ENCODE results near the gene CNN2.

DNA sequence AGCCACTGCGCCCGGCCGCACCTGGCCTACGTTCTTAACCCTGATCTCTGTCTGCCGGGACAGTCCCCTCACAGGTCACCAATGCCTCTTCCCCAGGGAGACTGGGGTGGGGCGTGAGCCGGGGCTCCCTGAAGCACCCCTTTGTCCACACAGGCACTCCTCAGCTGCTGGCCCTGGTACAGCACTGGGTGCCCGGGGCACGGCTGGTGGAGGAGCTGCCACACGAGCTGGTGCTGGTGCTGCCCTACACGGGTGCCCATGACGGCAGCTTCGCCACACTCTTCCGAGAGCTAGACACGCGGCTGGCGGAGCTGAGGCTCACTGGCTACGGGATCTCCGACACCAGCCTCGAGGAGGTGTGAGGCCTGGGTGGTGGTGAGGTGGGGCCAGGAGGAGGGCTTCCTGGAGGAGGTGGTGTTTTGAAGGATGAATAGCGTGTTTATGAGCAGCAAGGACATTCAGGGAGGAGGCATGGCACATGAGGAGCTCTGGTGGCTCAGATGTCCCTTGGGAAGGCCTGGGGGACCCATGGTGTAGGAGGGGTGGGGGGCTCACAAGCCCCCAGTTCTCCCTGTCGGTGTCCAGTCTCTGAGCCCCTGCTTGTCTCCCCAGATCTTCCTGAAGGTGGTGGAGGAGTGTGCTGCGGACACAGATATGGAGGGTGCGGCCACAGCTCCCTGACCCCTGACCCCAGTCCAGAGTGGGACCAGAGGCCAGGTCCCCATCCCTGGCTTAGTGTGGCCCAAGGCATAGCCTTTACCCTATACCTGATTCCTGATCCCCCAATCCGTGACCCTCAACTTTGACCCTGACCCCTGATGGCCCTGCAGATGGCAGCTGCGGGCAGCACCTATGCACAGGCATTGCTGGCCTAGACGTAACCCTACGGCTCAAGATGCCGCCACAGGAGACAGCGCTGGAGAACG, 27.0 kb downstream of the CNN2 start:
- TF ChIP-seq, protein P1, sequence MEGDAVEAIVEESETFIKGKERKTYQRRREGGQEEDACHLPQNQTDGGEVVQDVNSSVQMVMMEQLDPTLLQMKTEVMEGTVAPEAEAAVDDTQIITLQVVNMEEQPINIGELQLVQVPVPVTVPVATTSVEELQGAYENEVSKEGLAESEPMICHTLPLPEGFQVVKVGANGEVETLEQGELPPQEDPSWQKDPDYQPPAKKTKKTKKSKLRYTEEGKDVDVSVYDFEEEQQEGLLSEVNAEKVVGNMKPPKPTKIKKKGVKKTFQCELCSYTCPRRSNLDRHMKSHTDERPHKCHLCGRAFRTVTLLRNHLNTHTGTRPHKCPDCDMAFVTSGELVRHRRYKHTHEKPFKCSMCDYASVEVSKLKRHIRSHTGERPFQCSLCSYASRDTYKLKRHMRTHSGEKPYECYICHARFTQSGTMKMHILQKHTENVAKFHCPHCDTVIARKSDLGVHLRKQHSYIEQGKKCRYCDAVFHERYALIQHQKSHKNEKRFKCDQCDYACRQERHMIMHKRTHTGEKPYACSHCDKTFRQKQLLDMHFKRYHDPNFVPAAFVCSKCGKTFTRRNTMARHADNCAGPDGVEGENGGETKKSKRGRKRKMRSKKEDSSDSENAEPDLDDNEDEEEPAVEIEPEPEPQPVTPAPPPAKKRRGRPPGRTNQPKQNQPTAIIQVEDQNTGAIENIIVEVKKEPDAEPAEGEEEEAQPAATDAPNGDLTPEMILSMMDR (IDR thresholded peaks at IDR 0.05; ENCODE audit: insufficient read depth, low read length), result no peak
- TF ChIP-seq, protein P2, sequence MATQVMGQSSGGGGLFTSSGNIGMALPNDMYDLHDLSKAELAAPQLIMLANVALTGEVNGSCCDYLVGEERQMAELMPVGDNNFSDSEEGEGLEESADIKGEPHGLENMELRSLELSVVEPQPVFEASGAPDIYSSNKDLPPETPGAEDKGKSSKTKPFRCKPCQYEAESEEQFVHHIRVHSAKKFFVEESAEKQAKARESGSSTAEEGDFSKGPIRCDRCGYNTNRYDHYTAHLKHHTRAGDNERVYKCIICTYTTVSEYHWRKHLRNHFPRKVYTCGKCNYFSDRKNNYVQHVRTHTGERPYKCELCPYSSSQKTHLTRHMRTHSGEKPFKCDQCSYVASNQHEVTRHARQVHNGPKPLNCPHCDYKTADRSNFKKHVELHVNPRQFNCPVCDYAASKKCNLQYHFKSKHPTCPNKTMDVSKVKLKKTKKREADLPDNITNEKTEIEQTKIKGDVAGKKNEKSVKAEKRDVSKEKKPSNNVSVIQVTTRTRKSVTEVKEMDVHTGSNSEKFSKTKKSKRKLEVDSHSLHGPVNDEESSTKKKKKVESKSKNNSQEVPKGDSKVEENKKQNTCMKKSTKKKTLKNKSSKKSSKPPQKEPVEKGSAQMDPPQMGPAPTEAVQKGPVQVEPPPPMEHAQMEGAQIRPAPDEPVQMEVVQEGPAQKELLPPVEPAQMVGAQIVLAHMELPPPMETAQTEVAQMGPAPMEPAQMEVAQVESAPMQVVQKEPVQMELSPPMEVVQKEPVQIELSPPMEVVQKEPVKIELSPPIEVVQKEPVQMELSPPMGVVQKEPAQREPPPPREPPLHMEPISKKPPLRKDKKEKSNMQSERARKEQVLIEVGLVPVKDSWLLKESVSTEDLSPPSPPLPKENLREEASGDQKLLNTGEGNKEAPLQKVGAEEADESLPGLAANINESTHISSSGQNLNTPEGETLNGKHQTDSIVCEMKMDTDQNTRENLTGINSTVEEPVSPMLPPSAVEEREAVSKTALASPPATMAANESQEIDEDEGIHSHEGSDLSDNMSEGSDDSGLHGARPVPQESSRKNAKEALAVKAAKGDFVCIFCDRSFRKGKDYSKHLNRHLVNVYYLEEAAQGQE (IDR thresholded peaks at IDR 0.05; ENCODE audit: insufficient replicate concordance, low read depth), result no peak
- TF ChIP-seq GABPA (IDR thresholded peaks at IDR 0.05; ENCODE audit: low read depth), result no peak

Data from HL-60 (cell line).